Prostate gland (tissue), 2 donors: ENCODE data around the gene TMEM186.

Experiments
- CTCF ChIP-seq, 4 experiments: fragments of 200-600 bp in 2 of 4; fragments of 450-650 bp in 2 of 4; sonication (generic) in 2 of 4; IDR thresholded peaks; 1 replicate in 3 of 4; 2 replicates in 1 of 4; pipeline ENCODE4 v1.5.1; 2016 to 2019; ENCODE audit warnings: antibody characterized with exemption in 4 of 4, mild to moderate bottlenecking in 2 of 4, moderate library complexity in 2 of 4
- POLR2A ChIP-seq: fragments of 450-650 bp; IDR thresholded peaks from one replicate; pipeline ENCODE4 v1.6.1; 2016; ENCODE audit warnings: antibody characterized with exemption, mild to moderate bottlenecking
- POLR2AphosphoS5 ChIP-seq: sonication (generic); formaldehyde crosslinking; IDR thresholded peaks from one replicate; pipeline ENCODE4 v1.6.1; 2017; ENCODE audit warnings: antibody characterized with exemption

GRCh38 chr16:8816967-8817655 is 19.7 kb upstream of the TMEM186 start:
- TF ChIP-seq CTCF (IDR thresholded peaks at IDR 0.05) = no peak
- no peak for TF ChIP-seq POLR2AphosphoS5
- no peak for TF ChIP-seq POLR2A
